GM12801 (cell line): ENCODE data around the gene ZNF536.

Source experiments
- TF ChIP-seq, protein P1 (sequence below): IDR thresholded peaks from one replicate; pipeline ENCODE4 v1.5.1; 2011; ENCODE audit warnings: control low read depth; ENCODE audit not compliant: insufficient read length; ENCODE audit errors: extremely low read depth

The ZNF536 gene

GRCh38 chr19:30584090-30584489 is 211.9 kb downstream of the ZNF536 start:
- TF ChIP-seq, protein P1, sequence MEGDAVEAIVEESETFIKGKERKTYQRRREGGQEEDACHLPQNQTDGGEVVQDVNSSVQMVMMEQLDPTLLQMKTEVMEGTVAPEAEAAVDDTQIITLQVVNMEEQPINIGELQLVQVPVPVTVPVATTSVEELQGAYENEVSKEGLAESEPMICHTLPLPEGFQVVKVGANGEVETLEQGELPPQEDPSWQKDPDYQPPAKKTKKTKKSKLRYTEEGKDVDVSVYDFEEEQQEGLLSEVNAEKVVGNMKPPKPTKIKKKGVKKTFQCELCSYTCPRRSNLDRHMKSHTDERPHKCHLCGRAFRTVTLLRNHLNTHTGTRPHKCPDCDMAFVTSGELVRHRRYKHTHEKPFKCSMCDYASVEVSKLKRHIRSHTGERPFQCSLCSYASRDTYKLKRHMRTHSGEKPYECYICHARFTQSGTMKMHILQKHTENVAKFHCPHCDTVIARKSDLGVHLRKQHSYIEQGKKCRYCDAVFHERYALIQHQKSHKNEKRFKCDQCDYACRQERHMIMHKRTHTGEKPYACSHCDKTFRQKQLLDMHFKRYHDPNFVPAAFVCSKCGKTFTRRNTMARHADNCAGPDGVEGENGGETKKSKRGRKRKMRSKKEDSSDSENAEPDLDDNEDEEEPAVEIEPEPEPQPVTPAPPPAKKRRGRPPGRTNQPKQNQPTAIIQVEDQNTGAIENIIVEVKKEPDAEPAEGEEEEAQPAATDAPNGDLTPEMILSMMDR: no peak

DNA sequence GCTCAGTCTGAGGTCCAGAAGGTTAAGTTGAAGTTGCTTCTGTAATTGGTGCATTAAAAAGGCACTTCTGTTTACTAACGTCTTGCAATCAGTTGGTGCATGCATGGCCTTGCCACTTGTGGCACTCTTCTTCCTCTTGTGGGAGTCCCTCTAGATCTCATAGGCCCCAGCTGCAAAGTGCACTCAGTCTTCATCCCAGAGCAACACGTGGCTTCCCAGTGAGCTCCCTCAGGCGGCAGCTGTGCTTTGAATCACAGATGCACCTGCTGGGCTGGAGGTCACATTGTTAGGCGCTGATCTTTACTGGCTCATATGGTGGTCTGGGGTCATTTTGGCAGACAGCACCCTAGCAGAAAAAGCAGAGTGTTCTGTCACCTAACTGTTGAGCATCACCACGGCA is 215.7 kb downstream of the ZNF536 start:
- TF ChIP-seq, protein P1: no peak

DNA sequence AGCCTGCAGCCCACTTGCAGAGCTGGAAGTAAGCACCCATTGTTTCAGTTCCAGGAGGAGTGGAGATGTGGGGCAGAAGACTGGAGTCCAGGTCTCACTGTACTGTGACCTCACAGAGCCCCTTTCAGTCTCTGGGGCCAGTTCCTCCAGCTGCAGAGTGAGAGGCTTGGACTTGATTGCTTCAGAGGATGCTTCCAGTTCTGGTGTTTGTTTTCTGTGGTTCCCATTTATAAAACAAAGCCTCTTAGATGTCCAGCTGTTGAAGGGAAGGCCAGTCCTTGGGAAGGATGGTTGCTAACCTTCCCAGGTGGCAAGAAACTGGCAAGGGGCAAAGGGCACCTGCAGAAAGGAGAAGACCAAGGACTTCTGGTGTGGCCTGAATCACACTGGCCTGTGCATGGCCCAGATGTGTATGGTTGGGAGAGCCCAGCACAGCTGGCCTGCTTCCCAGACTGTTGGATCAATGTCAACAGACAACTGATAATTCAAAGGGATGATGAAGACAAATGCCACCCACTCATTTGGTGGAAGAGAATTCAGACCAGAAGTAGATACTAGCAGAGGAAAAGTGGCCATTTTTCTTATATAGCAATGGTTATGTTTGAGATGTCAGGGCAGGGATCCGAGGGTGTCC is 218.5 kb downstream of the ZNF536 start:
- TF ChIP-seq, protein P1: no peak

DNA sequence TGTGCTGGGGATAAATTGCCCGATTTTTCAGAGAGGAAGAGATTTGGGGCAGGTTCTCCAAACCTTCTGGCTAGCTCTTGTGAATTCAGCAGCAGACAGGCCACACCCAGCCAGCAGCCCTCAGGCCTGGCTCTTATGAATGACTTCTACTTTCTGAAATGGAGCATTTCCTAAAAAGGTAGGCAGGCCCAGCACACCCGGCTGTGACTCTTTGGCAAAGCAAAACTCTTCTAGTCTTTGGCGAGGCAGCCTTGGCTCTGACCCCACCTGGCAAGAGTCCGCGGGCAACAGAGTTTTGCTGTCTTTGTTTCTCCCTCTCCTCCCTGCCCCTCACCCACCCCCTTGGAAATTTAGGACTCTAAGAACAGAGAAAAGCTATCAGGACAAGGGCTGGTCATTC is 221.2 kb downstream of the ZNF536 start:
- TF ChIP-seq, protein P1: no peak

DNA sequence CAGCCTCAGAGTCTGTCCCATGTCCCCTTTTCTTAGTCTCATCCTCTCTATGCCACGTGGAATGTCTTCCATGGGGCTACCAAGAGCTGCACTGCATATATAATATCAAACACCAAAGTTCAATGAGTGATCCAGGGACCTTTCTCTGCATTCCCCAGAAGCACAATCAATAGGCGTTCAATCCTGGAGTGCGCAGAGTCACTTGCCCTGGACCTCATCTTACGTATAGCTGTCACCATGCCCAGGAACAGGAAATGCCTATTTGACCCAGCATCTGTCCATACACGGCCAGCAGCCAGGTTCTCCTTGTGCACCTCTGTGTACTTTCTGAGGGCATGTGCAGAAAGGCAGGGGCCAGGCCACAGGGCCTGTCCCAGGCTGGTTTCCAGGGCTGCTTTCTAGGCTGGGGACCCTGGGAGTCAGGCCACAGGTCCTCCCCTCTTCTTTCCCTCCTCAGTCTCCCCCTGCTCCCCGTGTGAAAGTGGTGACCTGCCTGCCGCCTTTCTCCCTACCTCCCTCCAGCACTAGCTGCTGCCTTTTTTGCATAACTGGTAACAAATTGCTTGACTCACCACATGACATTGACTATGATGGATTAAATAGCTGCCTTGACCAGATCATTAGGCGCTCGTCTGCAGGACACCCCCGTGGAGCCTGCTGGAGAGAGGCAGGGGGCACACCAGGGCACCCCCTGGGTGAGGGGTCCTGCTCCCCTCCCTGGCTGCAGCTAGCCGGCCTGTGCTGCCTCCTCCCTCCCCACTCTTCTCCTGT is 222.0 kb downstream of the ZNF536 start:
- TF ChIP-seq, protein P1: no peak

GRCh38 chr19:30596268-30596667 is 224.1 kb downstream of the ZNF536 start:
- TF ChIP-seq, protein P1: no peak

- TF ChIP-seq, protein P1: no peak
Observed at GRCh38 chr19:30596813-30597399, 224.7 kb downstream of the ZNF536 start.
